ENCODE measurements around the gene MAL. TPM values are rescaled to one million over a fixed set of nuclear protein-coding genes. Genes with fewer than 3 reads are reported as not detected.

MAL gene
- total and polyA plus RNA-seq, 2 of the 4 experiments (the other 2 are of a cell fraction), result not detected

- Histone ChIP-seq H2BK15ac (ENCODE audit: low read depth, low read length) (no peak overlapping the region), H2BK120ac (ENCODE audit: low read depth, low read length) (no peak overlapping the region), H3K27ac (ENCODE audit: insufficient read depth, low read length) (no peak overlapping the region), H3K27me3 (ENCODE audit: control insufficient read depth, insufficient read depth, low read length) (peaks cover 65% of the 10 kb centered on the region), H3K36me3 (ENCODE audit: control insufficient read depth, insufficient read depth, low read length) (no peaks in the 10 kb centered on the region), H2AK5ac (ENCODE audit: low read depth, low read length) (no peak overlapping the region), H3K9ac (ENCODE audit: low read depth, low read length) (no peak overlapping the region), H3K56ac (ENCODE audit: extremely low read depth, insufficient read depth, low read length) (no peak overlapping the region), H3K4me2 (ENCODE audit: low read depth, low read length) (no peak overlapping the region), H3K79me1 (ENCODE audit: low read depth in 1 of 2, low read length in 2 of 2) (no peaks in the 10 kb centered on the region), H3K4me1 (ENCODE audit: control insufficient read depth, insufficient read depth, low read length) (no peaks in the 10 kb centered on the region), H3K4me3 (ENCODE audit: insufficient read depth, low read depth, low read length) (no peak overlapping the region), H2AFZ (replicated peaks; ENCODE audit: low read length, poor library complexity) (no peak overlapping the region), H3K9me3 (ENCODE audit: control insufficient read depth, insufficient read depth, low read length) (no peaks in the 10 kb centered on the region), H4K5ac (ENCODE audit: low read depth, low read length) (no peak overlapping the region), H2BK5ac (ENCODE audit: low read depth, low read length, poor library complexity, severe bottlenecking) (no peak overlapping the region), H2AK9ac (replicated peaks; ENCODE audit: low read depth, low read length, poor library complexity) (no peak overlapping the region), H3K18ac (ENCODE audit: low read depth, low read length) (no peak overlapping the region), H2BK20ac (ENCODE audit: low read depth, low read length) (no peak overlapping the region), H4K8ac (ENCODE audit: low read depth in 2 of 2, low read length in 2 of 2) (no peak overlapping the region), H3K9me1 (ENCODE audit: insufficient read depth, low read length) (no peaks in the 10 kb centered on the region), H3K23ac (ENCODE audit: low read depth, low read length) (no peak overlapping the region), H4K20me1 (ENCODE audit: insufficient read depth, low read length) (no peaks in the 10 kb centered on the region), H4K91ac (ENCODE audit: insufficient read depth, low read depth, low read length) (no peak overlapping the region), H3K4ac (ENCODE audit: low read depth, low read length) (no peak overlapping the region), H3K14ac (replicated peaks; ENCODE audit: low read depth, low read length) (no peak overlapping the region)
- dilution Hi-C loops (cut with HindIII; ENCODE audit: low sequenced_read_pairs, unreplicated experiment), result no loop called here
- ATAC-seq (ENCODE audit: low read depth), result no peak
- no CpG with 5 or more reads among the region's 1 CpG for WGBS, 2 experiments (ENCODE audit: extremely low coverage in 2 of 2, insufficient read length in 1 of 2)
- intact Hi-C loops (cut with micrococcal nuclease), result no loop called here
- in situ Hi-C loops (cut with MboI; ENCODE audit: low sequenced_read_pairs), result no loop called here
- ChIA-PET POLR2A (ENCODE audit: unreplicated experiment) (no interaction called here), CTCF (interaction anchor here (1.1 kb wide), 1 partner anchor 10 kb away, joined by 3 read pairs; no protein-coding TSS in a partner anchor)
- BruUV-seq (replicated peaks), result no TSS peak
- no peak for DNase-seq
- TF ChIP-seq CTCF (conservative IDR thresholded peaks at IDR 0.05; ENCODE audit: low read depth, low read length), result no peak
- no peak for TF ChIP-seq SMC3 (IDR thresholded peaks at IDR 0.05; ENCODE audit: low read depth, low read length)
- TF ChIP-seq CHD1 (IDR thresholded peaks at IDR 0.05; ENCODE audit: low read depth, low read length), result no peak
- no peak for TF ChIP-seq FOS (IDR thresholded peaks at IDR 0.05; ENCODE audit: low read depth, low read length)
- TF ChIP-seq MXI1 (IDR thresholded peaks at IDR 0.05; ENCODE audit: borderline replicate concordance, low read depth, low read length), result no peak
- no peak for TF ChIP-seq RCOR1 (IDR thresholded peaks at IDR 0.05; ENCODE audit: insufficient replicate concordance, low read length)
- no peak for TF ChIP-seq MAZ (IDR thresholded peaks at IDR 0.05; ENCODE audit: borderline replicate concordance, low read depth, low read length)
- TF ChIP-seq RFX5 (IDR thresholded peaks at IDR 0.05; ENCODE audit: low read depth, low read length), result no peak
- TF ChIP-seq NFE2L2 (IDR thresholded peaks at IDR 0.05; ENCODE audit: low read depth, low read length), result no peak
- no peak for TF ChIP-seq MAFK (IDR thresholded peaks at IDR 0.05; ENCODE audit: low read depth, low read length)
- TF ChIP-seq, protein P1, sequence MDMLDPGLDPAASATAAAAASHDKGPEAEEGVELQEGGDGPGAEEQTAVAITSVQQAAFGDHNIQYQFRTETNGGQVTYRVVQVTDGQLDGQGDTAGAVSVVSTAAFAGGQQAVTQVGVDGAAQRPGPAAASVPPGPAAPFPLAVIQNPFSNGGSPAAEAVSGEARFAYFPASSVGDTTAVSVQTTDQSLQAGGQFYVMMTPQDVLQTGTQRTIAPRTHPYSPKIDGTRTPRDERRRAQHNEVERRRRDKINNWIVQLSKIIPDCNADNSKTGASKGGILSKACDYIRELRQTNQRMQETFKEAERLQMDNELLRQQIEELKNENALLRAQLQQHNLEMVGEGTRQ (IDR thresholded peaks at IDR 0.05; ENCODE audit: low read depth, low read length), result no peak
- no peak for TF ChIP-seq CEBPB (IDR thresholded peaks at IDR 0.05; ENCODE audit: low read depth, low read length)
- no peak for TF ChIP-seq POLR2A (IDR thresholded peaks at IDR 0.05; ENCODE audit: low read depth, low read length)
- no peak for TF ChIP-seq BHLHE40 (IDR thresholded peaks at IDR 0.05; ENCODE audit: low read depth, low read length)
Observed at GRCh38 chr2:95031726-95032116, 6.2 kb downstream of the MAL start.

Measured in IMR-90 (cell line).